ENCODE measurements around the gene KDM6A. TPM values are rescaled to one million over a fixed set of nuclear protein-coding genes. Genes with fewer than 3 reads are reported as not detected.

KDM6A gene
- polyA plus RNA-seq, 1 of the 3 experiments (the other 2 are of a cell fraction), result 7.4 TPM

- no peak for TF ChIP-seq ZBTB33 (IDR thresholded peaks at IDR 0.05; ENCODE audit: borderline replicate concordance, low read depth)
- no peak for TF ChIP-seq TEAD4 (IDR thresholded peaks at IDR 0.05; ENCODE audit: borderline replicate concordance, insufficient read depth)
- TF ChIP-seq SIN3A (IDR thresholded peaks at IDR 0.05; ENCODE audit: borderline replicate concordance, low read depth, low read length), result no peak
Measured at GRCh38 chrX:44957848-44958247, 84.9 kb downstream of the KDM6A start (continued).

GRCh38 chrX:44958480-44958879 is 85.5 kb downstream of the KDM6A start:
- Histone ChIP-seq H3K4me1 (ENCODE audit: control insufficient read depth in 1 of 2, insufficient read depth in 2 of 2, low read depth in 1 of 2, low read length in 1 of 2) (no peaks in the 10 kb centered on the region; a peak in 3 of 4 replicates), H3K9ac (no peak overlapping the region), H3K27me3 (ENCODE audit: insufficient read depth) (no peaks in the 10 kb centered on the region), H3F3A (replicated peaks; ENCODE audit: insufficient read depth) (peaks cover 13% of the 10 kb centered on the region), H2AFZ (ENCODE audit: low read depth) (no peak overlapping the region), H3K9me3 (no peaks in the 10 kb centered on the region), H3K9me2 (no peaks in the 10 kb centered on the region), H3K36me3 (replicated peaks in 1 of 2; ENCODE audit: control insufficient read depth in 1 of 2, insufficient read depth in 2 of 2, low read length in 1 of 2) (peaks cover 0 to under 1% of the 10 kb centered on the region in 2 experiments), H3K4me2 (no peak overlapping the region), H3K79me2 (ENCODE audit: insufficient read depth) (peaks cover 84% of the 10 kb centered on the region), H3K4me3 (ENCODE audit: low read depth in 2 of 2, low read length in 1 of 2) (no peak overlapping the region), H4K20me1 (ENCODE audit: insufficient read depth) (peaks cover 60% of the 10 kb centered on the region), H3K27ac (ENCODE audit: low read depth in 2 of 2, low read length in 1 of 2) (no peak overlapping the region)
- ChIA-PET POLR2A (no interaction called here), CTCF (no interaction called here)
- TF ChIP-seq EP300 (IDR thresholded peaks at IDR 0.05; ENCODE audit: borderline replicate concordance in 1 of 2, low read depth in 1 of 2, low read length in 1 of 2) (no peak), FOSL2 (IDR thresholded peaks at IDR 0.05; ENCODE audit: borderline replicate concordance, low read depth) (no peak), FOXJ3 (CRISPR knock-in tag; IDR thresholded peaks at IDR 0.05) (no peak), SMC3 (IDR thresholded peaks at IDR 0.05; ENCODE audit: low read depth, low read length) (no peak), YY1 (IDR thresholded peaks at IDR 0.05; ENCODE audit: low read depth) (no peak), IRF3 (IDR thresholded peaks at IDR 0.05; ENCODE audit: low read depth, low read length) (no peak), TEAD4 (IDR thresholded peaks at IDR 0.05; ENCODE audit: borderline replicate concordance, insufficient read depth) (no peak), RFX5 (IDR thresholded peaks at IDR 0.05; ENCODE audit: low read length) (no peak), SIN3A (IDR thresholded peaks at IDR 0.05; ENCODE audit: borderline replicate concordance, low read depth, low read length) (no peak), REST (IDR thresholded peaks at IDR 0.05; ENCODE audit: low read depth, low read length) (no peak)
- DNase-seq, result no peak
- 86% methylated on average over 1 of the region's 1 CpG for WGBS (ENCODE audit: low lambda C conversion rate)
